Naive thymus-derived CD4-positive, alpha-beta T cell (primary cell): Measurements from ENCODE around the gene BICDL1. TPM values are rescaled to one million over a fixed set of nuclear protein-coding genes. Genes with fewer than 3 reads are reported as not detected.
A peak's percentile ranks its signal among the peaks of the same experiment; 100 is the strongest.

Source experiments
- ATAC-seq: fragments of 150-1000 bp; cut with Tn5 transposase; 2 replicates; pipeline ENCODE4 v1.10.0; 2021; ENCODE audit warnings: mild to moderate bottlenecking, moderate library complexity
- CTCF ChIA-PET: fragments of 350-600 bp; sonication (Branson Sonifier 250); formaldehyde crosslinking; loops from one replicate; lab custom pipeline; 2021; ENCODE audit warnings: antibody characterized with exemption; lab: Charles Lee
- POLR2A ChIA-PET: fragments of 350-600 bp; sonication (Branson Sonifier 250); formaldehyde crosslinking; loops from one replicate; lab custom pipeline; 2021; ENCODE audit warnings: antibody characterized with exemption, inconsistent platforms; lab: Charles Lee
- DNase-seq, 9 donors: peaks; one replicate each; pipeline versions ENCODE4 v3.0.0 to v3.0.0-alpha.2; 2020 to 2022; ENCODE audit warnings: mixed read lengths in 1 of 9
- H3K27ac ChIP-seq: one replicate; pipeline ENCODE4 v1.7.0; 2013; ENCODE audit warnings: mild to moderate bottlenecking, low read depth, low read length, moderate library complexity
- H3K27me3 ChIP-seq, 2 donors: one replicate each; pipeline ENCODE4 v1.7.0; 2013; ENCODE audit warnings: low read length in 2 of 2, mild to moderate bottlenecking in 2 of 2, moderate library complexity in 2 of 2; ENCODE audit not compliant: control insufficient read depth in 2 of 2, insufficient read depth in 2 of 2
- H3K36me3 ChIP-seq, 3 experiments: 1 replicate in 2 of 3; 2 replicates in 1 of 3; pipeline ENCODE4 v1.7.0; 2013; ENCODE audit warnings: low read length in 3 of 3, mild to moderate bottlenecking in 3 of 3, moderate library complexity in 1 of 3; ENCODE audit not compliant: insufficient read depth in 3 of 3, control insufficient read depth in 2 of 3
- H3K4me1 ChIP-seq, 2 donors: one replicate each; pipeline ENCODE4 v1.7.0; 2013; ENCODE audit warnings: low read length in 2 of 2, mild to moderate bottlenecking in 2 of 2, moderate library complexity in 1 of 2; ENCODE audit not compliant: control insufficient read depth in 2 of 2, insufficient read depth in 2 of 2
- H3K4me3 ChIP-seq: 2 replicates; pipeline ENCODE4 v1.7.0; 2013; ENCODE audit warnings: mild to moderate bottlenecking, low read length
- H3K9me3 ChIP-seq, 3 experiments: 1 replicate in 2 of 3; 2 replicates in 1 of 3; pipeline ENCODE4 v1.7.0; 2013; ENCODE audit warnings: low read length in 3 of 3; ENCODE audit not compliant: control insufficient read depth in 2 of 3
- H3K27ac Mint-ChIP-seq, 9 donors: one replicate each; pipeline ENCODE4 v1.8.0; 2020 to 2022; ENCODE audit warnings: mixed read lengths in 9 of 9, mild to moderate bottlenecking in 8 of 9, moderate library complexity in 5 of 9, inconsistent platforms in 2 of 9
- H3K27me3 Mint-ChIP-seq, 5 donors: one replicate each; pipeline ENCODE4 v1.8.0; 2021 to 2022; ENCODE audit warnings: mixed read lengths in 5 of 5, mild to moderate bottlenecking in 1 of 5
- H3K36me3 Mint-ChIP-seq, 5 donors: one replicate each; pipeline ENCODE4 v1.8.0; 2020 to 2022; ENCODE audit warnings: mixed read lengths in 5 of 5, mild to moderate bottlenecking in 3 of 5, inconsistent platforms in 1 of 5
- H3K4me1 Mint-ChIP-seq, 7 donors: one replicate each; pipeline ENCODE4 v1.8.0; 2020 to 2022; ENCODE audit warnings: mixed read lengths in 7 of 7, mild to moderate bottlenecking in 3 of 7, inconsistent platforms in 1 of 7
- H3K4me3 Mint-ChIP-seq, 10 donors: one replicate each; pipeline ENCODE4 v1.8.0; 2020 to 2022; ENCODE audit warnings: mild to moderate bottlenecking in 10 of 10, mixed read lengths in 10 of 10, moderate library complexity in 6 of 10, inconsistent platforms in 2 of 10
- H3K9me3 Mint-ChIP-seq, 11 donors: one replicate each; pipeline ENCODE4 v1.8.0; 2020 to 2022; ENCODE audit warnings: mixed read lengths in 11 of 11, mild to moderate bottlenecking in 4 of 11, inconsistent platforms in 1 of 11, moderate library complexity in 1 of 11
- intact Hi-C, 2 donors: fragments of 100-400 bp; cut with micrococcal nuclease; formaldehyde crosslinking; loops; one replicate each; pipeline ENCODE4 v1.15.1; 2023
- polyA plus RNA-seq, 2 donors: library from polyadenylated mRNA; unstranded; fragments of 300-500 nt; fragmentation: Illumina TruSeq; gene quantifications; one replicate each; pipeline ENCODE4 v1.2.3, GENCODE V29; 2021
- total RNA-seq, 6 experiments: library from RNA in 5 of 6; stranded (reverse) in 5 of 6; gene quantifications; 1 replicate in 5 of 6; 2 replicates in 1 of 6; pipeline ENCODE4 v1.2.3 and lab custom pipeline; 2021 to 2026

Gene BICDL1
- total and polyA plus RNA-seq, 7 experiments from 2014 or later, result 2.4 to 156 (median 111) TPM

GRCh38 chr12:120094485-120094884 lies 105.4 kb downstream of the BICDL1 start:
- peaks cover 0 to 7% (median 5%) of the 10 kb centered on the region in 5 donors for H3K36me3 Mint-ChIP-seq
- peaks cover 0 to 90% (median 0%) of the 10 kb centered on the region in 3 experiments for H3K36me3 ChIP-seq
- DNase-seq, result no peak
- H3K4me1 ChIP-seq, result no peaks in the 10 kb centered on the region
- ATAC-seq, result no peak
- peaks cover 0 to 3% (median 0%) of the 10 kb centered on the region in 7 donors for H3K4me1 Mint-ChIP-seq
- peaks cover 0 to 3% (median 0%) of the 10 kb centered on the region in 11 donors for H3K9me3 Mint-ChIP-seq
- CTCF ChIA-PET, result no interaction called here
- intact Hi-C loops, result no loop called here
- H3K4me3 Mint-ChIP-seq, result no peak overlapping the region
- H3K27ac Mint-ChIP-seq, result peak overlapping the region in 2 of 9 donors; percentile 19 to 25
- no peaks in the 10 kb centered on the region for H3K27me3 ChIP-seq
- no peak overlapping the region for H3K4me3 ChIP-seq
- no peaks in the 10 kb centered on the region for H3K27me3 Mint-ChIP-seq
- no peaks in the 10 kb centered on the region for H3K9me3 ChIP-seq
- no peak overlapping the region for H3K27ac ChIP-seq
- POLR2A ChIA-PET, result interaction anchor here (1.0 to 1.3 kb wide), 2 partner anchors 17 to 105 kb away, joined by 3 read pairs; partner anchors contain the start of gene BICDL1

GRCh38 chr12:120095331-120095730 lies 106.3 kb downstream of the BICDL1 start:
- intact Hi-C loops, result no loop called here
- Mint-ChIP-seq H3K4me1 (peaks cover 0 to 7% (median 2%) of the 10 kb centered on the region in 7 donors), H3K36me3 (peaks cover 0 to 7% (median 5%) of the 10 kb centered on the region in 5 donors), H3K27me3 (no peaks in the 10 kb centered on the region), H3K9me3 (peaks cover 0 to 3% (median 0%) of the 10 kb centered on the region in 11 donors), H3K27ac (peak overlapping the region in 1 of 9 donors; percentile 38), H3K4me3 (no peak overlapping the region)
- no peak for DNase-seq
- Histone ChIP-seq H3K27me3 (no peaks in the 10 kb centered on the region), H3K9me3 (no peaks in the 10 kb centered on the region), H3K27ac (no peak overlapping the region), H3K4me3 (no peak overlapping the region), H3K4me1 (no peaks in the 10 kb centered on the region), H3K36me3 (peaks cover 0 to 90% (median 0%) of the 10 kb centered on the region in 3 experiments)
- no peak for ATAC-seq
- CTCF ChIA-PET, result no interaction called here
- POLR2A ChIA-PET, result no interaction called here

- peaks cover 0 to 7% (median 4%) of the 10 kb centered on the region in 5 donors for H3K36me3 Mint-ChIP-seq
- no peak overlapping the region for H3K27ac ChIP-seq
- ATAC-seq, result no peak
Observed at GRCh38 chr12:120095736-120096135, 106.7 kb downstream of the BICDL1 start.

GRCh38 chr12:120096671-120097202 lies 107.7 kb downstream of the BICDL1 start:
- peaks cover 5 to 13% (median 9%) of the 10 kb centered on the region in 7 donors for H3K4me1 Mint-ChIP-seq
- POLR2A ChIA-PET, result no interaction called here
- intact Hi-C loops, result no loop called here
- Histone ChIP-seq H3K4me1 (peaks cover 0 to 9% of the 10 kb centered on the region in 2 donors), H3K9me3 (no peaks in the 10 kb centered on the region), H3K36me3 (peaks cover 0 to 93% (median 0%) of the 10 kb centered on the region in 3 experiments), H3K27ac (no peak overlapping the region), H3K4me3 (no peak overlapping the region), H3K27me3 (no peaks in the 10 kb centered on the region)
- ATAC-seq (no peak), DNase-seq (no peak)
- H3K27me3 Mint-ChIP-seq, result no peaks in the 10 kb centered on the region
- peaks cover 0 to 1% (median 0%) of the 10 kb centered on the region in 5 donors for H3K36me3 Mint-ChIP-seq
- peak overlapping the region in 2 of 9 donors; percentile 51 for H3K27ac Mint-ChIP-seq
- no peak overlapping the region for H3K4me3 Mint-ChIP-seq
- CTCF ChIA-PET, result interaction anchor here (0.6 kb wide), 1 partner anchor 10 kb away, joined by 3 read pairs; no protein-coding TSS in a partner anchor
- H3K9me3 Mint-ChIP-seq, result peaks cover 0 to 3% (median 0%) of the 10 kb centered on the region in 11 donors

More at GRCh38 chr12:120095736-120096135, 106.7 kb downstream of the BICDL1 start:
- peaks cover 0 to 3% (median 0%) of the 10 kb centered on the region in 11 donors for H3K9me3 Mint-ChIP-seq
- ChIA-PET POLR2A (no interaction called here), CTCF (no interaction called here)
- no peak overlapping the region for H3K4me3 Mint-ChIP-seq
- intact Hi-C loops, result no loop called here
- H3K27me3 ChIP-seq, result no peaks in the 10 kb centered on the region
- H3K4me1 ChIP-seq, result no peaks in the 10 kb centered on the region
- H3K27ac Mint-ChIP-seq, result peak overlapping the region in 1 of 9 donors; percentile 38
- H3K36me3 ChIP-seq, result peaks cover 0 to 90% (median 0%) of the 10 kb centered on the region in 3 experiments
- H3K27me3 Mint-ChIP-seq, result no peaks in the 10 kb centered on the region
- DNase-seq, result no peak
- no peaks in the 10 kb centered on the region for H3K9me3 ChIP-seq
- no peak overlapping the region for H3K4me3 ChIP-seq
- H3K4me1 Mint-ChIP-seq, result peaks cover 0 to 7% (median 3%) of the 10 kb centered on the region in 7 donors

- H3K36me3 ChIP-seq, result peaks cover 9 to 95% (median 12%) of the 10 kb centered on the region in 3 experiments
- Mint-ChIP-seq H3K4me1 (peaks cover 9 to 25% (median 13%) of the 10 kb centered on the region in 7 donors), H3K4me3 (no peak overlapping the region), H3K9me3 (peaks cover 0 to 2% (median 0%) of the 10 kb centered on the region in 11 donors), H3K27me3 (no peaks in the 10 kb centered on the region), H3K36me3 (peaks cover 0 to 6% (median 0%) of the 10 kb centered on the region in 5 donors), H3K27ac (no peak overlapping the region)
- intact Hi-C loops, result no loop called here
- no peak overlapping the region for H3K27ac ChIP-seq
- H3K4me3 ChIP-seq, result no peak overlapping the region
- no peaks in the 10 kb centered on the region for H3K27me3 ChIP-seq
- DNase-seq, result no peak
- H3K9me3 ChIP-seq, result no peaks in the 10 kb centered on the region
- peaks cover 0 to 12% of the 10 kb centered on the region in 2 donors for H3K4me1 ChIP-seq
- ATAC-seq, result no peak
- ChIA-PET CTCF (no interaction called here), POLR2A (no interaction called here)
Observed at GRCh38 chr12:120098756-120099470, 109.9 kb downstream of the BICDL1 start.

- Mint-ChIP-seq H3K4me3 (no peak overlapping the region), H3K27ac (peak overlapping the region in 3 of 9 donors; percentile 55 to 59 (median 58)), H3K27me3 (no peaks in the 10 kb centered on the region), H3K4me1 (peaks cover 9 to 29% (median 14%) of the 10 kb centered on the region in 7 donors), H3K36me3 (peaks cover 0 to 13% (median 0%) of the 10 kb centered on the region in 5 donors), H3K9me3 (peaks cover 0 to 2% (median 0%) of the 10 kb centered on the region in 11 donors)
- Histone ChIP-seq H3K9me3 (no peaks in the 10 kb centered on the region), H3K36me3 (peaks cover 11 to 97% (median 13%) of the 10 kb centered on the region in 3 experiments), H3K4me1 (peaks cover 0 to 12% of the 10 kb centered on the region in 2 donors), H3K27me3 (no peaks in the 10 kb centered on the region), H3K4me3 (no peak overlapping the region), H3K27ac (no peak overlapping the region)
- ATAC-seq (no peak), DNase-seq (no peak)
- POLR2A ChIA-PET, result no interaction called here
- intact Hi-C loops, result no loop called here
- CTCF ChIA-PET, result interaction anchor here (0.9 kb wide), 1 partner anchor 71 kb away, joined by 3 read pairs; no protein-coding TSS in a partner anchor
Observed at GRCh38 chr12:120099738-120100137, 110.7 kb downstream of the BICDL1 start.
